Measurements from ENCODE around the gene POR. TPM values are rescaled to one million over a fixed set of nuclear protein-coding genes. Genes with fewer than 3 reads are reported as not detected.

POR gene
- total and polyA plus RNA-seq, 2 of the 13 experiments (the other 11 are each of a cell fraction or from before 2014, with no cell fraction given): 145 to 266 TPM

DNA sequence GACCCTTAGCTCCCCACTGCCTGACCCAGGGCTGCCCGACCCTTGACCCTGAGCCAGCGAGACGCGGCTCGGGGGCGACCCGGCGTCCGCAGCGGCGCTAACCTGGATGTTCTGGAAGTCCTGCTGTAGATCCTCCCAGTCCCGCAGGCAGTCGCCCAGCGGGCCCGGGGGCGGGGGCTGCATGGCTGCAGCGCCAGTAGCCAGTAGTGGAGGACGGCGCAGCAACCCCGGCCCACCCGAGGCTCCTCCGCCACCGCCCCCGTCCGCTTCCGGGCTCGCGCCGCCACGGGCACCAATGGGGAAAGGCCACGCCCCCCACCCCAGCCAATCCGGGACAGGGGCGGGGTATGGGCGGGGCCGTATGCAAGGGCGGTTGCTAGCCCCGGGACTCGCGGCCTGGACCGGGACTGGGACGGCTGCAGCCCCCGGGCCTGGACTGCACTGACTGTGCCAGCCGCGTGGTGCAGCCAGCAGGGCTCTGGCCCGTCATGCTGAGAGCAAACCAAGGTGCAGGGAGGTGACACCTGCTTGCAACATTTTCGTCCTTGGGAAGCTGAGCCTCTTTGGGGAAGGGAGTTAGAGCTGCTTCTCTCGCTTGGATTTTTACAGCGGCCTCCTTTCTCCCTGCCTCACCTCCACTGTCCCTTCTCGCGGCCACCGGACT is 79.6 kb downstream of the POR start, which contains the start of gene TMEM120A (continued):
- TF ChIP-seq PCBP1 (IDR thresholded peaks at IDR 0.05; ENCODE audit: borderline replicate concordance, low read depth, low read length) (no peak), PRPF4 (IDR thresholded peaks at IDR 0.05; ENCODE audit: low read depth, low read length, poor library complexity, severe bottlenecking) (no peak), HOXA9 (CRISPR knock-in tag; IDR thresholded peaks at IDR 0.05; ENCODE audit: borderline replicate concordance) (no peak), ZNF782 (CRISPR knock-in tag; IDR thresholded peaks at IDR 0.05; ENCODE audit: borderline replicate concordance) (no peak), ZNF644 (CRISPR knock-in tag; IDR thresholded peaks at IDR 0.05; ENCODE audit: low read depth) (no peak), SALL1 (CRISPR knock-in tag; IDR thresholded peaks at IDR 0.05) (peak; percentile 43; the same call in 1 of the 2 replicates), NFATC3 (CRISPR knock-in tag; IDR thresholded peaks at IDR 0.05) (no peak), HOMEZ (CRISPR knock-in tag; IDR thresholded peaks at IDR 0.05; ENCODE audit: low read depth) (no peak), ZSCAN12 (CRISPR knock-in tag; IDR thresholded peaks at IDR 0.05) (no peak), SSRP1 (CRISPR knock-in tag; IDR thresholded peaks at IDR 0.05) (no peak), HMG20B (CRISPR knock-in tag; conservative IDR thresholded peaks at IDR 0.05) (no peak), ZFP36 (IDR thresholded peaks at IDR 0.05; ENCODE audit: borderline replicate concordance, low read depth, low read length, partially characterized antibody) (no peak), MYC (CRISPR knock-in tag; IDR thresholded peaks at IDR 0.05; ENCODE audit: borderline replicate concordance) (peak; percentile 92), ZKSCAN5 (CRISPR knock-in tag; IDR thresholded peaks at IDR 0.05) (no peak; the same call in 1 of the 2 replicates), MYPOP (CRISPR knock-in tag; IDR thresholded peaks at IDR 0.05) (no peak; the same call in 1 of the 2 replicates), SMAD9 (CRISPR knock-in tag; IDR thresholded peaks at IDR 0.05) (no peak)
- TF ChIP-seq, protein P1, sequence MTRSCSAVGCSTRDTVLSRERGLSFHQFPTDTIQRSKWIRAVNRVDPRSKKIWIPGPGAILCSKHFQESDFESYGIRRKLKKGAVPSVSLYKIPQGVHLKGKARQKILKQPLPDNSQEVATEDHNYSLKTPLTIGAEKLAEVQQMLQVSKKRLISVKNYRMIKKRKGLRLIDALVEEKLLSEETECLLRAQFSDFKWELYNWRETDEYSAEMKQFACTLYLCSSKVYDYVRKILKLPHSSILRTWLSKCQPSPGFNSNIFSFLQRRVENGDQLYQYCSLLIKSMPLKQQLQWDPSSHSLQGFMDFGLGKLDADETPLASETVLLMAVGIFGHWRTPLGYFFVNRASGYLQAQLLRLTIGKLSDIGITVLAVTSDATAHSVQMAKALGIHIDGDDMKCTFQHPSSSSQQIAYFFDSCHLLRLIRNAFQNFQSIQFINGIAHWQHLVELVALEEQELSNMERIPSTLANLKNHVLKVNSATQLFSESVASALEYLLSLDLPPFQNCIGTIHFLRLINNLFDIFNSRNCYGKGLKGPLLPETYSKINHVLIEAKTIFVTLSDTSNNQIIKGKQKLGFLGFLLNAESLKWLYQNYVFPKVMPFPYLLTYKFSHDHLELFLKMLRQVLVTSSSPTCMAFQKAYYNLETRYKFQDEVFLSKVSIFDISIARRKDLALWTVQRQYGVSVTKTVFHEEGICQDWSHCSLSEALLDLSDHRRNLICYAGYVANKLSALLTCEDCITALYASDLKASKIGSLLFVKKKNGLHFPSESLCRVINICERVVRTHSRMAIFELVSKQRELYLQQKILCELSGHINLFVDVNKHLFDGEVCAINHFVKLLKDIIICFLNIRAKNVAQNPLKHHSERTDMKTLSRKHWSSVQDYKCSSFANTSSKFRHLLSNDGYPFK (CRISPR knock-in tag; IDR thresholded peaks at IDR 0.05; ENCODE audit: borderline replicate concordance): no peak; the same call in 1 of the 2 replicates
- TF ChIP-seq, protein P2, sequence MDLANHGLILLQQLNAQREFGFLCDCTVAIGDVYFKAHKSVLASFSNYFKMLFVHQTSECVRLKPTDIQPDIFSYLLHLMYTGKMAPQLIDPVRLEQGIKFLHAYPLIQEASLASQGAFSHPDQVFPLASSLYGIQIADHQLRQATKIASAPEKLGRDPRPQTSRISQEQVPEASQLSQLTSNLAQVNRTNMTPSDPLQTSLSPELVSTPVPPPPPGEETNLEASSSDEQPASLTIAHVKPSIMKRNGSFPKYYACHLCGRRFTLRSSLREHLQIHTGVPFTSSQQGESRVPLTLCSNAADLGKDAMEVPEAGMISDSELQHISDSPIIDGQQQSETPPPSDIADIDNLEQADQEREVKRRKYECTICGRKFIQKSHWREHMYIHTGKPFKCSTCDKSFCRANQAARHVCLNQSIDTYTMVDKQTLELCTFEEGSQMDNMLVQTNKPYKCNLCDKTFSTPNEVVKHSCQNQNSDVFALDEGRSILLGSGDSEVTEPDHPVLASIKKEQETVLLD (CRISPR knock-in tag; IDR thresholded peaks at IDR 0.05; ENCODE audit: low read depth): 0 out of 2 replicates have a peak, but pooled peaks have one; percentile 31
- TF ChIP-seq, protein P3, sequence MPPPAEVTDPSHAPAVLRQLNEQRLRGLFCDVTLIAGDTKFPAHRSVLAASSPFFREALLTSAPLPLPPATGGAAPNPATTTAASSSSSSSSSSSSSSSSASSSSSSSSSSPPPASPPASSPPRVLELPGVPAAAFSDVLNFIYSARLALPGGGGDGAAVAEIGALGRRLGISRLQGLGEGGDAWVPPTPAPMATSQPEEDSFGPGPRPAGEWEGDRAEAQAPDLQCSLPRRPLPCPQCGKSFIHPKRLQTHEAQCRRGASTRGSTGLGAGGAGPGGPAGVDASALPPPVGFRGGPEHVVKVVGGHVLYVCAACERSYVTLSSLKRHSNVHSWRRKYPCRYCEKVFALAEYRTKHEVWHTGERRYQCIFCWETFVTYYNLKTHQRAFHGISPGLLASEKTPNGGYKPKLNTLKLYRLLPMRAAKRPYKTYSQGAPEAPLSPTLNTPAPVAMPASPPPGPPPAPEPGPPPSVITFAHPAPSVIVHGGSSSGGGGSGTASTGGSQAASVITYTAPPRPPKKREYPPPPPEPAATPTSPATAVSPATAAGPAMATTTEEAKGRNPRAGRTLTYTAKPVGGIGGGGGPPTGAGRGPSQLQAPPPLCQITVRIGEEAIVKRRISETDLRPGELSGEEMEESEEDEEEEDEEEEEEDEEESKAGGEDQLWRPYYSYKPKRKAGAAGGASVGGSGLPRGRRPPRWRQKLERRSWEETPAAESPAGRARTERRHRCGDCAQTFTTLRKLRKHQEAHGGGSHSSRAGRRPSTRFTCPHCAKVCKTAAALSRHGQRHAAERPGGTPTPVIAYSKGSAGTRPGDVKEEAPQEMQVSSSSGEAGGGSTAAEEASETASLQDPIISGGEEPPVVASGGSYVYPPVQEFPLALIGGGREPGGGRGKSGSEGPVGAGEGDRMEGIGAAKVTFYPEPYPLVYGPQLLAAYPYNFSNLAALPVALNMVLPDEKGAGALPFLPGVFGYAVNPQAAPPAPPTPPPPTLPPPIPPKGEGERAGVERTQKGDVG (CRISPR knock-in tag; IDR thresholded peaks at IDR 0.05; ENCODE audit: borderline replicate concordance): no peak
